Pulmonary artery endothelial cell (primary cell): ENCODE results near the gene HSPA12A. TPM values are rescaled to one million over a fixed set of nuclear protein-coding genes. Genes with fewer than 3 reads are reported as not detected.

Source experiments
- DNase-seq: peaks from one replicate; pipeline ENCODE4 v3.0.0-alpha.2; 2011; ENCODE audit warnings: low read depth, low spot score
- total RNA-seq: library from RNA; depleted of rRNA; stranded (reverse); fragments of >200 nt; gene quantifications from 2 replicates; pipeline ENCODE4 v1.2.3, GENCODE V29; 2014

HSPA12A gene
- total RNA-seq, 1 donor from 2014 or later = 0.13 TPM

DNA sequence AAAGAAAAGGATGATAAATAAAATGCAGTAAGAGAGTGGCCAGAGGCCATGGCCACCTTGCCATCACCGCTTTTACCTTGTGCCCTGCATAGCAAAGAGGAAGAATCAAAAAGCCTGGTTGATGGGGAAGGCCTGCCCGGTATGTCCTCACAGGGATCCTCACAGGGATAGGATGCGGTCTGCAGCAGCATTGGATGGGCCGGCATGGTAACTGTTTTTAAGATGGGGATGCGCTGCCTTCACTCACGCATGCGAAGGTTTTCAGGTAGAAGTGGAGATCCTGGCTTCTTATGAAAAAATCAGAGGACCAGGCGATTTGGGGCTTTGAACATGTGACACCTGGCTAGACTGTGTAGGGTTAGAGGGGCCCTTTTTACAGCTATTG lies 109.2 kb downstream of the HSPA12A start:
- DNase-seq = no peak

DNA sequence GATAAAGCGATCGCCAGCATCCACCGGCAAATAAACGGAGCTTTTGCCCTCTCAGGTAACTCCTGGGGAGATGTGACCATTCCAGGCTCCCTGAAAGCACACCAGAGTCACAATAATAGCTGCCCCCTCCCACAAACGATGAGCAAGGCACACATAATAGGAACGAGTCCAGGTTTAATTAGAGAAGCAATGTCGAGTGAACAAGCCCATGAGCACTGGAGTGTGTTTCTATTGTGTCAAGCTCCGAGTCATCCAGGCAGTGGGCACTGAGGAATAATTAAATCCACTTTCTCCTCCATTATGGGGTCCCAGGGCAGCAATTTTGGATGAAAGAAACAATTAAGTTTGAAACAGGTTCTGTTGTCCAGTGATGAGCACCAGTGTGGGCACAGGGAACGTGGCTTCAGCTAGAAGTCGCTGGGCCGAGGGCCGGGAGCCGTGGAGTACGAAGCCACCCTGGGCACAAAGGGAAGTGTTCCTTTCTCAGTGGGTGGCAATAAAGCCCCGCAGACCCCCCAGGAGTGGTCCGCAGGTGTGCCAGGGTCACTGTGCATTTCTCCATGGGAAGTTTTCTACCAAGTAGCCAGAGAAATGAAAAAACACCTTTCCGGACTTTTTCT lies 109.7 kb downstream of the HSPA12A start:
- DNase-seq = no peak

DNA sequence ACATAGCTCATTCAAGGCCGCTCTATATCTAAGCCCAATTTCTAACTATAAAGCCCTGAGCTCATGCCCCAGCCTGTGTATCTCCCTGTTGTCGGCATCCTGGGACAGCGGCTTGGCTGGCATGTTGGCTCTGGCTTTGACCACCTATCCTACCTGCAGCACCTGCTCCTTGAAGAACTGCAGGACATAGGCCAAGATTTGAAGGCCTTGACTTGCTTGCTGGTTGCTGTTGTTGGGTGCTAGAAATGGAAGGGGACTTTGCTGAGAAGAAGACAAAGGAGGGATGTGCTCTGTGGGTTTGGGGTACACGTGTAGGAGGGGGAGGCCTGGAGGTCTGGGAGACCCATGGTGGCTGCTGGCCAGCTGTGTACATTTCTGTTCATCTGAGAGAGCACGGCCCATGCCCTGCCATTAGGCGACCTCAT lies 110.5 kb downstream of the HSPA12A start:
- DNase-seq = no peak

DNA sequence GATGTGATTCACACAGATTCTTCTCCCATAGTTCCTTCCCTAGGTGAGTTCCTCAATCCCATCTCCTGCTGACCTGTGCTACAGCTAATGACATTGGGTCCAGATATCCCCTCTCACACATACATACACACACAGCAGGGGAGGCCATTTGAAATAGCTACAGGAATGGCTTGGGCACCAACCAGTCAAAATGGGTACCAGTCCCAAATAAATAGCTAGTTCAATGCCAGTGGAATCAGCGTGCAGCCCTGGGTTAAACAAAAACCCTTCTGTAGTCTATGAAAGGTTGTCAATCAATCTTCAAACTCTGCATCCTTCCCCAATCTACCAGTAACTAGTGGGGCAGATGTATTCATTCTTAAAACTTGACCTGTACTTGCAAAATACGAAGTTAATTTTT lies 112.3 kb downstream of the HSPA12A start:
- no peak for DNase-seq

DNA sequence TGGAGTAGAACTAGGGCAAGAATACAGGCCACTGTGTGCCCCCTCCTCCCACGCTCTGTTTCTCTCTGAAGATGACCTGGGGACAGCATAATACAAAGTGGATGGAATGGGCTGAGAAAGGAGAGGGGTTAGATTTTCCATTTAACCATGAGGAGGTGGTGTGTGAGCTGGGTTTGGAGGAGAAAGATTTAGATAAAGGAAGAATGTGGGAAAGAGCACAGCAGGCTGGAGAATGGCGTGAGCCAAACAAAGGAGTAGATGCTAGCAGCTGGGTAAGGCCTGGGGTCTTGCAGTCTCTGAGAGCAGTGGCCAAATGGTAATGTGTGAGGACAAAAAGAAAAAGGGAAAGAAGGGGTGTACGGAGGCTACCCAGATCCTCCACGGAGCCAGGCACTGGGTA lies 113.0 kb downstream of the HSPA12A start:
- no peak for DNase-seq

DNA sequence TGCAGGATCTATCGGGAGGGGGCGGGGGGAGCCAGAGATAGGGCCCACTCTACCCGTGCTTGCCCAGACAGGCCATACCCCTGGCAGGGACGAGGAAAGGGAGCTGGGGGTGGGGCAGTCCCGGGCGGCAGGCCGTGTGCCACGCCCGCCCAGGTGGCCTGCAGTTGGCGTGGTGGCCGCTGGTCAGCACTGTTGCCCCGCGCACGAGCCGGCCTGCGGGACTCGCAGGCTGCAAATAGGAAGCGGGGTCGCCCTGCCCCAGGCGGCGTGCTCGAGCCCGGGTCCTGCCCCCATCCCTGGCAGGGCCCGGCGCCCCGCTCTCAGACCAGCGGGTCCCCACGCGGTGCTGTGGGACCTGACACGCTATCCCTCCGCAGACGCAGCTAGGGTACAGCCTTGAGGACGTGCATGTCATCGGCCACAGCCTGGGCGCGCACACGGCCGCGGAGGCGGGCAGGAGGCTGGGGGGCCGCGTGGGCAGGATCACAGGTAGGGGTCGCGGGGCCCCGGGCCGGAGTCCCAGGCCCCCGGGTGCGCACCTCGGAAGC lies 114.9 kb downstream of the HSPA12A start:
- DNase-seq = no peak

DNA sequence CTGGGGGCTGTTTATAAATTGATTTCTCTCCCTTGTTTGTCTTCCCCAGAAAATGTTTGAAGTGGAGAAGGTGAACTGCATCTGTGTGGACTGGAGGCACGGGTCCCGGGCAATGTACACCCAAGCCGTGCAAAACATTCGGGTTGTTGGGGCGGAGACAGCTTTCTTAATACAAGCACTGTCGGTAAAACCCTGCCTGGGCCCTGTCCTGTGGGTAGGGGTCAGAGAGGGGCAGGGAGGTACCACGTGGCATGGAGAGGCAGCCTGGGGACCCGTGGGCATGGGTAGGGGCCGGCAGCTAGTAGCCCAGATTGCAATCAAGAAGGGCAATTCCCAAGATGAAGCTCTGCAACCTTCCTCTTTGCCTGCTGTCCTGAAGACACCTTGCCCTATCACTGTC lies 115.6 kb downstream of the HSPA12A start:
- no peak for DNase-seq

DNA sequence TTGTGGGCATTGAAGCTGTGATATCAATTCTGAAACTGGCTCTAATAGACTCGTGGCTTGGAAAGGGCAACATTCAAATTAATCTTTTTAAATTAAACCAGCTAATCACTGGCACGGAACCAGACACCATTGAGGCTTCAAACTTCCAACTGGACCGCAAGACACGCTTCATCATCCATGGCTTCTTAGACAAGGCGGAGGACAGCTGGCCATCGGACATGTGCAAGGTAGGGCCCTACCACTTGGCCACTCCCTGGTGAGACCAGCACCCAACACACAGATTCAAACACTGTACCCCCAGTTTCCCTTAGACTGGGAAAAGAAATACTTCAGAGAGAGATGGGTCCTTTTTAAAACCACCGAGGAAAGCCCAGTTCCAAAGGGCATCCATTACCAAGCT lies 116.5 kb downstream of the HSPA12A start:
- DNase-seq = no peak

DNA sequence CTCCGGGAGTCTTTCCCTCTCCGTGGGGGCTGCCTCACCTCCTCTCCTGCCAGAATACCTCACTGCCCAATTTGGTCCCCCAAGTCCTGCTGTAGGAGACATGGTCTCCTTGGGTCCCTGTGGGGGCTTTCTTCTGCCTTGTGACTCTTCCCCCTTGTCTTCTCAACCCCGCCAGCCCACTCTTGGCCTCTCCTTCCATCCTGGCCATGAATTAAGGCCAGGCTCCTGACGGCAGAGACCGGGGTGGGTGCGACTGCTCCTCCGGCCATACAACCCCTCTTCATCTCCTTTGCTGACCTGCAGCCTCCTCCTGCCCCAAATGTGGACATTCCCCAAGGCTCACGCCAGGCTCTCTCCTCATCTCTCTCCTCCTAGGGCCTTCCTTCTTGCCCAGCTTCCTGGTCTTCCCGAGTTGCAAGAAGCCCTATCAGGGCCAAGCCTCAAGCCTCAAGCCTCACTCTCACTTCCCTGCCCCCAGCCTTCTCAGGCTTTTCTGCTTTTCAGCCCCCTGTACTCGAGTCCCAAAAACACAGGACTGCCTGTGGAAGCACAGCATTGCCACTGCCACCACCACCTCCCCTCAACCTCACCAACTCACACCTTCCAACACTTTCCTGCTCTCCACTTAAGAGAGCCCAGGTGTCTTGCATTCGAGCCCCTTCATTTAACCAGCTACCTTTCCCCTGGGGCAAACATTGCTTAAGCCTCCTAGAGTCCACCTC lies 120.3 kb downstream of the HSPA12A start:
- no peak for DNase-seq

DNA sequence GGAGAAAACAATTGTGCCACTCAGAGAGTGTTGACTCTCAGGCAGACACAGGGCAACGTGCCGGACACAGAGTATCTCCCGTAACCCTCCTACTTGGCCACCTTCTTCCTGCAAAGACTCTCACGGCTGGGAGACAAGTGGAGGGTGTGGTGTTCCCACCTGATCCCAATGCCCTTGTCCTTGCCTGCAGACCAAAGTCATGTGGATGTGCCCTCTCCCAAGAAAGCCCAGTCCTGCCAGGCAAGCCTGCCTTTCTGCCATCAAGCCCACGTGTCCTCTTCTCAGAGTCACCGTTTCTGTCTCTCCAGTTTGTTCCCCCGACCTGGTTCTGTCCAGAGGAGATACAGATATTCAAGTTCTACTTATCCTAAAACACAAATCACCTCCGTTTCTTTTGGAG lies 120.9 kb downstream of the HSPA12A start:
- no peak for DNase-seq

Other genes starting within 250 kb of the HSPA12A start
- not detected in 2 replicates for gene PNLIP, start 196.6 kb downstream of the HSPA12A start, total RNA-seq
- gene PNLIPRP1, start 151.6 kb downstream of the HSPA12A start, total RNA-seq = not detected in 2 replicates
- not detected in 2 replicates for gene PNLIPRP2, start 121.6 kb downstream of the HSPA12A start, total RNA-seq
- gene ENO4, start 106.9 kb upstream of the HSPA12A start, total RNA-seq = under 0.01 and 0.07 TPM in 2 replicates